ENCODE data around the gene ME1.
"Not testable (repeated sequence)": the region's sequence is repeated elsewhere in the genome, so short reads cannot be mapped to it uniquely, and the experiment has no call there.

Gene ME1

DNA sequence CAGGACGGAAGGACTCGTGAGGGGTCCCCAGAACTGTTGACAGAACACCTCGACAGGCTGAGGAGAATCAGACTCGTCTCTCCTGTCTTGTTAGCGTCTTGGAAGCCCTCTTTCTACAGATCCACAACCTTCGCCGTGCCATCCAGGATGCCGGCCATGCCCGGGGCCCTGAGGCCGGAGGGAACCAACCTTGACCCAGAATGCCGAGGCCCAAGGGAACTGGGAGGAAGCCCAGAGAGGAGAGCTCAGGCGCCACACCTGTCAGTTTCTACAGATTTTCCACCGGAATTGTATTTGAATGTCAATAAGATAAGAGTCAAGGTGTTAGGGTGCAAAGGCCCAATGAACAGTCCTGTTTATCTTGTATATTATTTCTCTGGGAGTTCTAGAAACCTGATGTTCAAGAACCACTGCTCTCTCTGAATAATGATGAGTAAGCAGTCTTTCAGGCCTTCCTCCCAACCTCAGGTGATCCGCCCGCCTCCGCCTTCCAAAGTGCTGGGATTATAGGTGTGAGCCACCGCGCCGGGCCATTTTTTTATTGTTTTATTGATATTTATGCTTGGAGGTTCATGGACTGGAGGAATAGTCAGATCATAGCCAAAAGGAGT, 799 bp upstream of the ME1 start:
- DNase-seq (ENCODE audit: low read depth), result no peak

DNA sequence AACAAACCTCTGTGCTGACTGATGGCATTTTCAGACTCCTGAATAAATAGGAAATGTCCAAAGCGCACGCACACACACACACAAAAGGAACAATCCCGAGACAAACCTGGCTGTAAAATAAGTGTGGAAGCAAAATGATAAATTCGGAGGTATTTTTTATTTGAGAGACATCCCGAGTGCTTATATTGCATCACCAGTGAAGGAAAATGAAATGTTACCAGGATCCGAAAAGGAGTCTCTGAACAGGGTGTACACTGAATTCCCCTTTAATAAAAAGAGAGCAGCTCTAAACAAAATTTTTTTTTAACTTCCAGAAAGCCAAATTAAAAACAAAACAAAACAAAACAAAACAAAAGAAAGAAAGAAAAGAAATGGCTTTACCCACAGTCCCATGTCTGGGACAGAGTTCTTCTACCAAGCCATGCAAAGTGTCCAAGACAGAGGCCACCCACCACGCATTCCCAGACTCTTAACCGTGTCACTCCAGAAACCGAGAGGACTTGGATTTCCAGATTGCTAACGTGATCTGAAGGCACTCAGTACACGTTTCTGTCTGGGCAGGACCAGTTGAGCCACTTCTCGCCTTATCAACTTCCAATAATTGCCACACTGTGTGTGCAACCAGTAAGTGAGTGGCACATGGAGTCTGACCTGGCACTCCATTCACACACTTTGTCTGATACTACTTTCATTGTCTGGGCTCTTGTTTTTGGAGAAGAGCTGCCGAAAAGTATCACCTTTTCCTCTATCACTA, 817 bp downstream of the ME1 start:
- DNase-seq (ENCODE audit: low read depth), result no peak

DNA sequence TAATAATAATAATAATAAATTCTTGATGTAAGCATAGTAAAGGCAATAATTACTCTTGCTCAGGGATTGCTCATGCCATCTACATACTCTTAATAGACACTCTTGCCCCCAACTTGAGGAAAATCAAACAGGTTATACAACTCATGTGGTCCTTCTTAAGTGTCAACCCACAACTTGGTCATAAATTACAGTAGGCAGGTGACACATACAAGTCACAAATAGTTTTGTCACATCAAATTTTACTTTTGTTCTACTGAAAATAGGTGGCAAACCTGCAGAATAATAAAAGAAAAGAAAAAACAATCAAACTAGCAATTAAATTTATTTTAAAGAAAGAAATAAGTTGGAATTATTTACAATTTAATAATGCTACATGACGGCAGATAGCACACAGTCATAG, 1.6 kb downstream of the ME1 start:
- no peak for DNase-seq (ENCODE audit: low read depth)

DNA sequence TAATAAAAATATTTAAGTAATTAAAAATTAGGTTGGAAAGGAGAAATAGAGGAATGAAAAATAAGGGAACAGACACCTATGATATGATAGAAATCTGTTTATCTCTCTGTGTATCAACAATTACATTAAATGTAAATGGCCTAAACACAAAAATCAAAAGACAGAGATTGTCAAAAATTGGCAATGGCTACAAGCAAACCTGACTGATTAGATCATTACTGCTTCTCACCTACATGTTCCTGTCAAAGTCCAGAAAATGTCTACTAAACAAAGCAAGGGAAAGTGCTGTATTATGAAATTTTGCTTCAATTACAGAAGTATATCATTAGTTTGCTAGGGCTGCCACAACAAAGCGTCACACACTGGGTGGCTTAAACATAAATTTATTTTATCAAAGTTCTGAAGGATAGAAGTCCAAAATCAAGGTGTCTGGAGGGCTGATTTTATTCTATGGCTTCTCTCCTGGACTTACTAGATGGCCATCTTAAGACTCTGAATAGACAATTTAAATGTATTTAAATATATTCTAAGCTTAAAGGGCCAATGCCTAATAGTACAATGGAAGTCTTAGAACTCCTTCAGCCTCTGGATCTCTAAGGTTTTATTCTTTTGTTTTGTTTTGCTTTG, 6.3 kb downstream of the ME1 start:
- no peak for DNase-seq (ENCODE audit: low read depth)

DNA sequence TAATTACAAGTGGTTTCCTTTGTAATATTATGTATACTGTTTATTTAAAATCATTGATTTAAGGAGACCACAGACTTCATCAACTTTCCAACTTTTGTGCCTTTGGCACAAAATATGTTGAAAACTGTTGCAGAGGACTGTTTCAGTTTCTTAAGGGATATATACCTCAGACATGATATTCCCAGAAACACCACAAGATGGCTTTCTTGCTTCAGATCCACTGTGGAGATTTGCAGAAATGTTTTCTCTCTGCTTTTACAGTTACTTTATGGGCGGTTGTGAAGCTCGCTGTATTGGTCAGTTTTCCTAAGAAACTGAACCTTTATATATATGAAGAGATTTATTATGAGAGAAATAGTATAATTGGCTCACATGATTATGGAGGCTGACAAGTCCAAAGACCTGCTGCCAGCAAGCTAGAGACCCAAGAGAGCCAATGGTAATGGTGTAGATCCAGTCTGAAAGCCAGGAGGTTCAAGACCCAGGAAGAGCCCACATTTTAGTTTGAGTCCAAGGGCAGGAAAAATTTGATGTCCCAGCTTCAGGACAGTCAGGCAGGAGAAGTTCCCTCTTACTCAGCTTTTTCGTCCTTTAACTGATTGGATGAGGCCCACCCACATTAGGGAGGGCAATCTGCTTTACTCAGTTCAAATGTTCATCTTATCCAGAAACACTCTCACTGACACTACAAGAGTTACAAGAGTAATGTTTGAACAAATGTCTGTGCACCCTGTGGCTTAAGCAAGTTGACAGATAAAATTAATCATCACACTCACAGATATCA, 12.8 kb downstream of the ME1 start:
- no peak for DNase-seq (ENCODE audit: low read depth)

DNA sequence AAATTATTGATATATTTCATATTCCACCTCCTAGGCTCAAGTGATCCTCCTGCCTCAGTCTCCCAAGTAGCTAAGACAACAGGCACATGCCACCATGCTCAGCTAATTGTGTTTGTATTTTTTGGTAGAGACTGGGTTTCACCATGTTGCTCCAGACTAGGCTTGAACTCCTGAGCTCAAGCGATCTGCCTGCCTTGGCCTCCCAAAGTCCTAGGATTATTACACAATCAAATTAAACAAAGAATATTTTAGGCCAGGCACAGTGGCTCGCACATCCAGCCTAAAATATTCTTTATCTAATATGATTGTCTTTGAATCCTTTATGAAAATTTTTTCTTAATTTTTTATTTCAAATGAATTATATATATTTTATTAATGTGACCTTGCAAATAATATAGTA, 17.8 kb downstream of the ME1 start:
- DNase-seq (ENCODE audit: low read depth), result no peak

DNA sequence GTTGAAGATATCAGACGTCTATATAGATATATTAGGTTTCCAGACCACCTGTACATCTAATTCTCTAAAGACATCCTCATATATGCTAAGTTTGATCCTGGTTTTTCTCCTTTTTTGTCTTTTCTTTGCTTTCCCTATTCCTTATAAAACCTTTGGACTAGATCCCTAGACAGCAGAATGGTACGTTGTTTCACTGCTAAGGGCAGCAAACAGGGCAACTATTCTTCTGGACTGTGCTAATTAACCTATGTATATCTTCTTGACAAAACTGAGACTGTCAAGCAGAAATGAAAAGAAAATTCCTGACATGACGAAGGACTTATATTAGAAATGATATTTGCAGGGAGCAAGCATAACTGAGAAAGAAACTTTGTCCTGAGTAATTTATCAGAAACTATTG, 19.1 kb downstream of the ME1 start:
- DNase-seq (ENCODE audit: low read depth), result no peak

DNA sequence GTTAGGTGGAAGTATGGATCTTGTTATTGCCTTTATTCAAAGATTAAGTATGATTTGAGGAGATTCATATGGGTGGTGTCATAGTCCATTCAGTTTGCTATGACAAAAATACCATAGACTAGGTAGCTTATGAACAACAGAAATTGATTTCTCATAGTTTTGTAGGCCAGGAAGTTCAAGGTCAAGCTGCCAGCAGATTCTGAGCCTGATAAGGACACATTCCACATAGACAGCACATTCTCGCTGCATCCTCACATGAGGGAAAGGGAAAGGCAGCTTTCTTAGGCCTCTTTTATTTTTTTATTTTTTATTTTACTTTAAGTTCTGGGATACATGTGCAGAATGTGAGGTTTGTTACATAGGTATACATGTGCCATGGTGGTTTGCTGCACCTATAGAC, 27.7 kb downstream of the ME1 start:
- no peak for DNase-seq (ENCODE audit: low read depth)

DNA sequence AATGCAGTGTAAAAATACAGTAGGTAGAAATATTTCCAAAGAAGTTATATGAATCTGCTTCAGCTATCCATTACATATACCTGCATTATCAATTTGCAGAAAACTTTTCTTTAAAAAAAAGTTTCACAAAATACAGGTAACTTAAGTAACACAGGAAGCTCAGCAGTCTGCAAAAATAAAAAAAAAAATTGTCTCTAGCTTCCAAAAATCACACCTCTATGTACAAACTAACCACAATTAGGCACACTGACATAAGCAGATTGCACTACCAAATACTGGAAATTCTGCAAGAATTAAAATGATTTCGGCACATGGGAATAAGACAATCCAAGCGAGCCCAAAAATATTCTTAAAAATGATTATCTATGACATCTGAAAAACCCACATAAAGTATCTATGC, 41.2 kb downstream of the ME1 start:
- no peak for DNase-seq (ENCODE audit: low read depth)

DNA sequence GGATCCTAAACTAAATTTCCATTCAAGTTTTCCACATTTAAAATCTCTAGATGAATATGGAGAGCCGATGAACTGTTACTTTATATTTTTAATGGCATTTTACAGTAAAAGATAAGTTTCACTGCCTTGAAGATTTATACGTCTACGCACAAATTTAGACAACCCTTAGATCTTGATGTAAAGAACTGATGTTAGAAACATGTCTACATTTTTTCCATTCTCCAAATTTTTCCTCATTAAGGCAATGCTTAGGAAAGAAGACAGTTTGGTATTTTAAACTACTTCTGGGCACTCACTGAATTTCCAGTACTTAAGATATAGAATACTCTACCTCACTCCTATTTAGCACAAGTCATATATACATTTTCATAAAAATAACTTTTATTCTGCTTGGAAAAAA, 45.4 kb downstream of the ME1 start:
- no peak for DNase-seq (ENCODE audit: low read depth)

DNA sequence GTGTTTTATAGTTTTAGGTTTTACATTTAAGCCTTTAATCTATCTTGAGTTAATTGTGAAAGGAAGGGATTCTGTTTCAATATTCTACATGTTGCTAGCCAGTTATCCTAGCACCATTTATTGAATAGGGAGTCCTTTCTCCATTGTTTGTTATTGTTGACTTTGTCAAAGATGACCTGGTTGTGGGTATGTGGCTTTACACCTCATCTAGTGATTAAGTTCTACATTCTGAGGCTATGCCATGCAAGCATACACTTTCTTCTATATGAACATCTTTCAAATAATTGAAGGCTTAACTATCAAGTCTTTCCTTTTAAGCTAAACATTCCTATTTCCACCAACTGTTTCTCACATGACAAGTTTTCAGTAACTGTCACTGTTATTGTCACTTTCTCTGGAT, 46.1 kb downstream of the ME1 start:
- DNase-seq (ENCODE audit: low read depth), result no peak

DNA sequence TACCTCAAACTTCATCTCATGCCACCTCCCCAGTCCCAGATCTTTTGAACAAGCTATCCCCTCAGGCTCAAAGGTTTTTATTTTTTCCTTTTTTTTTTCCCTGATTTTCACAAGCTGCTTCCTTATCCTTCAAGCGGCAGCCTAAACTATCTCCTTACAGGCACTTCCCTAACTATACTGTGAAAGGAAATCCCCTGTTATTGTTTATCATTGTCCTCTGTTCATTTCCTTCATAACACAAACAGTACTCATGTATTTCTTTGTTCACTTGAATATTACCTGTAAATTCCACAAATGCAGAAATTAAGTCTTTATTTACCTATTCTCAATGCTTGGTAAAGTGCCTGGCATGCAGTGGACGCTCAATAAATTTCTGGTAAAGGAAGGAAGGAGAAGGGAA, 48.9 kb downstream of the ME1 start:
- DNase-seq (ENCODE audit: low read depth), result no peak

DNA sequence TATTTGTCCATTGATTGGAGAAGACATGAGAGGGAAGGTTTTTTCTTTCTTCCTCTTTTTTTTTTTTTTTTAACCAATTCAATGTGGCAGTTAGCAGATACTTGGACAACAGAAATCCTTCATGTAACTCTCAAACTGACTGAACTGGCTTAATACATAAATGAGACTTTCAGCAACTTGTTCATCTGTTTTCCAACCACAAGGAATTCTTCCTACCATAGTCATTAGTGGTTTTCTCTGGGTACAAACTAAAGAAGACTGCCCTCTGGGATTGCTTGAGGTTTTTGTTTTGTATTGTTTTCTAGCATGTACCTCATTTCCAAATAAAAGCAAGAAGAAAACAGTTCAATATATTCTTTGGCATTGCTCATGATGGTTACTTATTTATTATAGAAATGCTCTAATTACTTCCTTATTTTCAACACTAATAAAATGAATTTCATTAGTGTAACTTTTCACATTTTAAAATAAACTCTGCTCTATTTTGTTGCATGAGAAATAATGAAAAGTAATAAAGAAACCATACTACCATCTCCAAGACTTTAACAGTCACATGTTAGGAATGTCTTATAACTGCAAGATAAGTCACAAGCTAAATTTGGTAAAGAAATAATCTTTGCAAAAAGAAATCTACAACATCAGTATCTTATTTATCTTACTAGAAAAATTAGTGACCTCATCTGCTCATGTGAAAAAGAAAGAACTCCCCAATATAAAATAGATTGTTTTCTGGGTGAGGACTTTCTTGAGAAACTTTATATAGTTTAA, 52.0 kb downstream of the ME1 start:
- no peak for DNase-seq (ENCODE audit: low read depth)

DNA sequence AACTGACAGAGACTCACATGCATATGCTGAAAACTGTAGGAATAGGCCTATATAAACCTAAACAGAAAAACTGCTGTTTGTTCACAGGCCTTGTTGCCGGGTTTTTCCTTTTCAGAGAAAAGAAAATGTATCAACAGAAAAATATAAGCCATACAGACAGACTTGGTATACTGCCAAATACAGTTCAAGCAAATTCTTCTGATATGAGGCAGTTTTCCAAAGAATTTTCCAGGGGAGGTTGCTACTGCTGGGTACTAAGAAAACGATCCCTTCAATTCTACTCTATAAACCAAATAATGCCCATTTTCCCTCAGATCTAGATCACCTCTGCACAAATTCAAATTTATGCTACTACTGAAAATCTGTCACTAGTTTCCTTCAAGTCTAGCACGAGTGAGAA, 59.4 kb downstream of the ME1 start:
- no peak for DNase-seq (ENCODE audit: low read depth)

DNA sequence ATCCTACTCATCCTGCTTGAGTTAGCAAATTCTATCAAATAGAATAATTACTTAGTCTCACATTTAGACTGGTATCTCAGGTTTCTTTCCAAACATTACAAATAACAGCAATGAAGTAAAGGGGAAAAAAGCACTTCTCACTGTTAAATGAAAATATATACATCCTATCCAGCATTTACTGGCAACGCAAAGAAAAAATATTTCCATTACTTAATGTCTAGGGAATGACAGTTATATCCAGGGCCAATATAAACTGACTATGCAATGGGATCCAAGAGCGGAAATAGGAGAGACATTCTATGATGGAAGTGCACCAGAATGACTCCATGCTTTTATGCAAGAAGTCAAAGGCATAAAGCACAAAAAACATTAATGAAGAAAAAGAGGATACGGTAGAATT, 60.3 kb downstream of the ME1 start:
- no peak for DNase-seq (ENCODE audit: low read depth)

DNA sequence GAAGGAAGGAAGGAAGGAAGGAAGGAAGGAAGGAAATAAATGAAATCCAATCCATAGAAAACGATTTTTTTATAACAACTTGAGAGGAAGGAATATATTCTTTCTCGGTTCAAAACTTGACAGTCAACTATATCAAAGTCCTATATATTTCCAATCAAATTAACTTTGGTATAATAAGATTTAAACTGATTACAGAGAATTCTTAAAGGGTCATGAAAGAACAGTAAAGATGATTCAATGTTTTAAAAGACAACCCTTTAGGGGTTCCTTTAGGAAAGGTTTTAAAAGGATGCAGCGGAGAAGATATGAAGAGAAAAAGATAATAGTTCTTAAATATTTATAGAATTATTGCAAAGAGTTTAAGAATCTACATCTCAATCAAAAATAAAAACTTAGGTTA, 61.2 kb downstream of the ME1 start:
- DNase-seq (ENCODE audit: low read depth), result no peak

DNA sequence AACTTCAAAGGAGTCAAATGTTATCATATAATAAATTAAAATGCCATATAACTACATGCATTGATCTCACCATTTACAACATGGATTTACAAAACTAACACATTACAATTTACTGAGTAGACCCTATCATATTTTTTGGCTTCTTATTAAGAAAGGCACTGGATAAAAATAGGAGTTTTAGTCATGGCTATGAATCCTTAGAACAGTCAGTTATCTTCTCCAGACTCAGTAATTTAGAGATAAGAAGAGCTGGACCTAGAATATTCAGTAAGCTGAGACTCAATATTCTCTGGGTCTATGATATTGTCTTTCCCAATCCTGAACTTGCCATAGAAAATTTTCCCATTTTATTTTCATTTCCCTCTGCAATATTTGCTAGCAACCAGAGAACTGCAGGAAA, 62.3 kb downstream of the ME1 start:
- DNase-seq (ENCODE audit: low read depth), result no peak

DNA sequence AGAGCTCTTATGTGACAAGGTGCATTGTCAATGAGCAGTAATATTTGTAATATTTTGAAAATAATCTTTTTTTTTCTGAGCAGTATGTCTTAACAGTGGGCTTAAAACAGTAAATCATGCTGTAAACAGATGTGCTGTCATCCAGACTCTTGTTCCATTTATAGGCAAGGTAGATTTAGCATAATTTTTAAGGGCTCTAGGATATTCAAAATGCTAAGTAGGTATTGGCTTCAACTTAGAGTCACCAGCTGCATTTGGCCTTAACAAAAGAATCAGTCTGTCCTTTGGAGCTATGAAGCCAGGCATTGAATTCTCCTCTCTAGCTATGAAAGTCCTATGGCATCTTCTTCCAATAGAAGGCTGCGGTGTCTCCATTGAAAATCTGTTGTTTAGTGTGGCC, 63.7 kb downstream of the ME1 start:
- no peak for DNase-seq (ENCODE audit: low read depth)

DNA sequence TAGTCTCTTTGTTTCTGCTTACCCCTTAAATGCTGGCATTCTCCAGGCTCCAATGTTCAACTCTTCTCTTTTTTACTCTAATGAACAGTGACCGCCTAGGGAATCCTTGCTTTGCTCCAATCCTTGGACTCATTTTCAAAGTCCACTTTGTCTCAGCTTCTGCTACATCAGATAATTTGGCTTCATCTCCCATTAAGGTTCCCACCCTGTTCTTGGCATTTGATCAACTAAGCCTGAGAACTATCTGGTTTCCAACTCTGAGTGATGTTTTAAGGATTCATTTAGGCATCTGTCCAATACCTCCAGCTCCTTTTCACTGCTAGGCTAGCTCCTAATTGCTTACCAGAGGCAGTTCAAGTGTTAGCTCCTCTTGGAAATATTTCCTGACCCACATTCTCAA, 64.9 kb downstream of the ME1 start:
- DNase-seq (ENCODE audit: low read depth), result no peak

DNA sequence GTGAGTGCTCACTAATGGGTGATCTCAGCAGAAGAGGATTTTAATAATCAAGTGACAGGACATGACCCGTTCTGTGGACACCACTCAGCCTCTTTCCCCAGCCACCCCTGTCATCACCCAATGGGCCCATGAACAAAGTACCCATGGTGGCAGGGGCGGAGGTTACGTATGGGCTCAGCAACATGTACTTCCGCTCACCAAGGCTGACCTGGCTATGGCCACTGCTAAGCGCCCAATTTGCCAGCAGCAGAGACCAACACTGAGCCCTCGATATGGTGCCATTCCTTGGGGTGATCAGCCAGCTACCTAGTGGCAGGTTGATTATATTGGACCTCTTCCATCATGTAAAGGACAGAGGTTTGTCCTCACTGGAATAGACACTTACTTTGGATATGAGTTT, 68.5 kb downstream of the ME1 start:
- DNase-seq (ENCODE audit: low read depth), result not testable (repeated sequence)

DNA sequence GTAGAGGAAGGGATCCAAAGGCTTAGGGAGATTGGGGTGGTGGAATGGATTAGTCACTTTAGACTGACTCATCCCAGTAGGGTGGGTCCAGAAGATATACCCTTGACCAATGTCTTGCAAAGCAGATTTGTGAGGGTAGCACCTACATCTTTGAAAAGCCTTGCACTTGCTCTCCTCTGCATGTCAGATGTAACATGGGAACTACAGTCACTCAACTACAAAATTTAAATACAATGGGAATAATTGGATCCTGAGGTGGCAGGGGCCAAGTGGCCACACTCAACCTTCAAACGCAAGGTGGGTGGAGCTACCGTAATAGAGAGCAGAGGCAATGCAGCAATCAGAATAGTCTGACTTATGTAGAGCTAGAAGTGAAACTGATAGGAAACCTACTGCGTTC, 71.2 kb downstream of the ME1 start:
- DNase-seq (ENCODE audit: low read depth), result no peak

DNA sequence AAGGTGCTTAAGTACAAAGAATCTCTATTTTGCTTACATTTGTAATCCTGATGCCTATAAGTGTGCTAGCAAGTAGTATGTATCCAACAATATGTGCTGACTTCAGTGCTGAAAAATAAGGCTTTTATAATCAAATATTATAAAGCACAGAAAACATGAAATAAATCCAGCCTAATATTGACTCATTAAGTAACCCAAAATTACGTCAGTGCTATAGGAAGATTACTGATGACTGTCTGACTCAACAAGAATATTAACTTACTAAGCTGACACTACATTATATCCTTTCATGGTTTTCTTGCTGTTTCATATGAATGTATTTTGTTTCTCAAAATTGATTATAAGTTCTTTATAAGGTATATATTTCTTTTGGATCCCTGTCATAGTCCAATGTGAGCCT, 76.1 kb downstream of the ME1 start:
- no peak for DNase-seq (ENCODE audit: low read depth)

Measured in stimulated activated CD4-positive, alpha-beta T cell treated with anti-CD3 and anti-CD28 coated beads, Interleukin-2, amount 100 ng/mL, for 4 hours (primary cell).